ENCODE data around the gene HIPK2.

- TF ChIP-seq CTCF (IDR thresholded peaks at IDR 0.05; ENCODE audit: low read depth, low read length) = no peak
- TF ChIP-seq POLR2A (IDR thresholded peaks at IDR 0.05; ENCODE audit: extremely low read depth, insufficient read length) = no peak
- TF ChIP-seq MAX (IDR thresholded peaks at IDR 0.05; ENCODE audit: low read depth, low read length) = no peak
- TF ChIP-seq MYC (IDR thresholded peaks at IDR 0.05; ENCODE audit: low read depth, low read length) = no peak
These were observed 29.2 kb upstream of the HIPK2 start for GRCh38 chr7:139807009-139807408.

All from NB4 (cell line).